Mononuclear cell (primary cell): Measurements from ENCODE around the gene GOT1. TPM values are rescaled to one million over a fixed set of nuclear protein-coding genes. Genes with fewer than 3 reads are reported as not detected.

Experiments
- H3K27me3 ChIP-seq: 2 replicates; pipeline ENCODE4 v1.6.0; 2011; ENCODE audit warnings: low read length, control low read depth; ENCODE audit not compliant: insufficient read depth
- H3K4me1 ChIP-seq: 2 replicates; pipeline ENCODE4 v1.5.1; 2011; ENCODE audit warnings: mild to moderate bottlenecking, low read length, control low read depth; ENCODE audit not compliant: insufficient read depth
- H3K4me3 ChIP-seq: 2 replicates; pipeline ENCODE4 v1.5.1; 2011; ENCODE audit warnings: mild to moderate bottlenecking, low read length, moderate library complexity
- H3K9me3 ChIP-seq: 2 replicates; pipeline ENCODE4 v1.5.1; 2011; ENCODE audit warnings: low read depth, mild to moderate bottlenecking, control low read depth, low read length
- total RNA-seq: library from RNA; depleted of rRNA; stranded (reverse); fragments of >200 nt; gene quantifications from one replicate; pipeline ENCODE4 v1.2.3, GENCODE V29; 2012

Gene GOT1
- total RNA-seq, 1 donor: 2.5 TPM

- no peaks in the 10 kb centered on the region for H3K9me3 ChIP-seq
- no peaks in the 10 kb centered on the region for H3K4me1 ChIP-seq
- peaks cover 4% of the 10 kb centered on the region for H3K27me3 ChIP-seq
- H3K4me3 ChIP-seq: no peak overlapping the region
Measured at GRCh38 chr10:99449023-99449422, 18.6 kb upstream of the GOT1 start.

GRCh38 chr10:99444383-99445045, 14.1 kb upstream of the GOT1 start:
- no peaks in the 10 kb centered on the region for H3K4me1 ChIP-seq
- peaks cover 2% of the 10 kb centered on the region for H3K27me3 ChIP-seq
- H3K4me3 ChIP-seq: no peak overlapping the region
- H3K9me3 ChIP-seq: no peaks in the 10 kb centered on the region

GRCh38 chr10:99443500-99443899, 13.1 kb upstream of the GOT1 start:
- H3K27me3 ChIP-seq: no peaks in the 10 kb centered on the region
- H3K4me1 ChIP-seq: no peaks in the 10 kb centered on the region
- no peak overlapping the region for H3K4me3 ChIP-seq
- no peaks in the 10 kb centered on the region for H3K9me3 ChIP-seq

GRCh38 chr10:99442394-99442793, 12.0 kb upstream of the GOT1 start:
- no peak overlapping the region for H3K4me3 ChIP-seq
- no peaks in the 10 kb centered on the region for H3K27me3 ChIP-seq
- H3K4me1 ChIP-seq: no peaks in the 10 kb centered on the region
- H3K9me3 ChIP-seq: no peaks in the 10 kb centered on the region

DNA sequence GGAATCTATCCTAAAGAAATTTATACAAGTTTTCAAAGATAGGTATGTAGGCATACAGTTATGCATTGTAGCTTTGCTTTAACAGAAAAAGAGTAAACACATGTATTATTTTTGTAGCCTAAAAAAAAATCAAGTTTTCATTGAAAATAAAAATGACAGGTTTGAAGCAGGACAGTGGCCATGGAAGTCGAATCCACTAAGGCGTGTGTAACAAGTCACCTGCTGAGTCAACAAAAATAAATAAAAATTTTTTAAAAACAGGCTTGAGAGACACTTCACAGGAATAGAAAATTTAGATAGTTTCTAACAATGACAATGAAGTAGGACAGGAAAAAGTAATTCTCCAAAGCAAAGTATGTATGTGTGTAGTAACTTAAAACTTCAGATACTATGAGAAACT, 8.5 kb upstream of the GOT1 start:
- Histone ChIP-seq H3K4me3 (no peak overlapping the region), H3K4me1 (no peaks in the 10 kb centered on the region), H3K27me3 (no peaks in the 10 kb centered on the region), H3K9me3 (no peaks in the 10 kb centered on the region)

GRCh38 chr10:99435986-99436638, 5.7 kb upstream of the GOT1 start:
- H3K27me3 ChIP-seq: no peaks in the 10 kb centered on the region
- H3K4me3 ChIP-seq: no peak overlapping the region
- no peaks in the 10 kb centered on the region for H3K9me3 ChIP-seq
- H3K4me1 ChIP-seq: peaks cover 4% of the 10 kb centered on the region

- peaks cover 12% of the 10 kb centered on the region for H3K4me1 ChIP-seq
- no peak overlapping the region for H3K4me3 ChIP-seq
- H3K9me3 ChIP-seq: no peaks in the 10 kb centered on the region
- no peaks in the 10 kb centered on the region for H3K27me3 ChIP-seq
Measured at GRCh38 chr10:99433378-99434020, 3.1 kb upstream of the GOT1 start.

- Histone ChIP-seq H3K4me1 (peaks cover 12% of the 10 kb centered on the region), H3K27me3 (no peaks in the 10 kb centered on the region), H3K4me3 (no peak overlapping the region), H3K9me3 (no peaks in the 10 kb centered on the region)
Measured at GRCh38 chr10:99432881-99433280, 2.5 kb upstream of the GOT1 start.

GRCh38 chr10:99432047-99432446, 1.6 kb upstream of the GOT1 start:
- Histone ChIP-seq H3K4me3 (no peak overlapping the region), H3K27me3 (no peaks in the 10 kb centered on the region), H3K9me3 (no peaks in the 10 kb centered on the region), H3K4me1 (peaks cover 12% of the 10 kb centered on the region)

- H3K9me3 ChIP-seq: no peaks in the 10 kb centered on the region
Measured at GRCh38 chr10:99431190-99431760, 851 bp upstream of the GOT1 start.

DNA sequence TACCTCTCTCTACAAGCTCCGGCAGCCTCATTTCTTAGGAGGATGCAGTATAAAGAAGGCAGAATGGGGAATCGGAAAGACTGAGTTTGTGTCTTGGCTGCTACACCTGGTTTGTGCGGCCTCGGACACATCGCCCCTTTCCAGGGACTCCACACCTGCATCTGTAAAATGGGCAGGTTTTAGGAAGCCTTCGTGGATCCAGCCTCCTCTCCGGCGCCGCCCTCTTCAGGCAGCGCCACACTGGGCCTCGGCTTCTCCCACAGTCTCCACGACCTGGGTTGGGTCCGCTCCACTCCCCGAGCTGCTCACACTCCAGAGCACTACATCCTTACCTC, 341 bp downstream of the GOT1 start:
- Histone ChIP-seq H3K4me3 (peak overlapping the region; percentile 76), H3K9me3 (no peaks in the 10 kb centered on the region), H3K4me1 (peaks cover 12% of the 10 kb centered on the region), H3K27me3 (no peaks in the 10 kb centered on the region)

More at GRCh38 chr10:99431190-99431760, 851 bp upstream of the GOT1 start:
- Histone ChIP-seq H3K27me3 (no peaks in the 10 kb centered on the region), H3K4me3 (peak overlapping the region; percentile 76), H3K4me1 (peaks cover 12% of the 10 kb centered on the region)

DNA sequence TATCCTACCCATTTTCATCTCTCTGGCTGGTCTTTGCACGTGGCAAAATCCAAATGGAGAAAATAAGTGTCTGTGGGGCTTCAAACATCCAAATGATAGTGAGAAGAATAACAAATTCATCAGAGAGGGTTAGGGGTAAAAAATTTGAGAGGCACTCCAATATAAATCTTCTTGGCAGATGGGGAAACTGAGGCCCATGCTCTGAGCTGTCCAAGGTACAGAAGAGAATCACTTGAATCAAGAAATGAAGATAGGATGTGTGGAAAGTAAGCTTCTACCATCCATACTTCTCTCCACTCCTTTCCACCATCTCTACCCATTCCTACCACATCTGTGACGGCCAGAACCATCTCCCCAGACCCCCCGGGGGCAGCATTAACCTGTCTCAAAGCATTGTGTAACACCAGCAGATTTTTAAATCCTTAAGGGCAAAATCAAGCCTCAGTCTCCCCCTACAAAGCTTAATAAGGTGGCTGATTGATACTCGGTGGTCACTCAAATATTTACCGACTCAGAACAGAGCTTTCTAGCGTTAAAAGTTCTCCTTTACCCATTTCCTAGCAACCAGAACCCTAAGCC, 818 bp downstream of the GOT1 start:
- no peak overlapping the region for H3K4me3 ChIP-seq
- H3K4me1 ChIP-seq: peaks cover 12% of the 10 kb centered on the region
- no peaks in the 10 kb centered on the region for H3K9me3 ChIP-seq
- no peaks in the 10 kb centered on the region for H3K27me3 ChIP-seq

- Histone ChIP-seq H3K4me3 (no peak overlapping the region), H3K27me3 (no peaks in the 10 kb centered on the region), H3K9me3 (no peaks in the 10 kb centered on the region), H3K4me1 (peaks cover 12% of the 10 kb centered on the region)
Measured at GRCh38 chr10:99427566-99428190, 2.7 kb downstream of the GOT1 start.

GRCh38 chr10:99426689-99427088, 3.7 kb downstream of the GOT1 start:
- no peaks in the 10 kb centered on the region for H3K27me3 ChIP-seq
- H3K4me3 ChIP-seq: no peak overlapping the region
- peaks cover 12% of the 10 kb centered on the region for H3K4me1 ChIP-seq
- no peaks in the 10 kb centered on the region for H3K9me3 ChIP-seq

DNA sequence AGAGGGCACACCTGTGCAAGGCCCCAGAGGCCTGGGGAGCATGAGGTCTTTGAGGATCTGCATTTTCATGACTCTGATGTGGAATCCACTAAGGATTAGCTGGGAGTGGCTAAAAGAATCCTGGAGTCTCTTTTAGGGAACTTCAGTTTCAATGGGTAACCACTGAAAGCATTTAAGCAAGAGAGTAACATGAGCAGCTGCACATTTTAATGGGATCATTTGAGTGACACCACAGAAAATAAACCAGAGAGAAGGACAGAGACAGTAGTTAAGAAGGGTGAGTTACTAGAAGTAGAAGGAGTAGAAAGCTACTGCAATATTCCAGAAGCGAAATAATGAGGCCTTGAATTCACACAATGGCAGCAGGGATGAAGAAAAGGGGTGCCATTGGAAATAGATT, 5.2 kb downstream of the GOT1 start:
- H3K27me3 ChIP-seq: no peaks in the 10 kb centered on the region
- H3K4me3 ChIP-seq: no peak overlapping the region
- no peaks in the 10 kb centered on the region for H3K9me3 ChIP-seq
- H3K4me1 ChIP-seq: peaks cover 6% of the 10 kb centered on the region
